ENCODE data around the gene PIRT.

PIRT gene

GRCh38 chr17:10815319-10815718 is 22.6 kb downstream of the PIRT start:
- Histone ChIP-seq H3K36me3 (ENCODE audit: insufficient read depth, low read length) (no peaks in the 10 kb centered on the region), H3K4me3 (ENCODE audit: low read length, poor library complexity, severe bottlenecking) (no peak overlapping the region), H2AFZ (ENCODE audit: low read length) (no peak overlapping the region; the same call in 1 of the 2 replicates), H3K9me3 (ENCODE audit: insufficient read depth, low read depth, low read length) (no peaks in the 10 kb centered on the region), H3K4me2 (ENCODE audit: low read depth, low read length, poor library complexity, severe bottlenecking) (no peak overlapping the region), H3K4me1 (ENCODE audit: insufficient read depth, low read length, poor library complexity, severe bottlenecking) (no peaks in the 10 kb centered on the region), H3K79me2 (ENCODE audit: insufficient read depth, low read length) (no peaks in the 10 kb centered on the region), H3F3A (ENCODE audit: low read depth) (no peaks in the 10 kb centered on the region), H3K27me3 (ENCODE audit: insufficient read depth, low read length, poor library complexity, severe bottlenecking) (no peaks in the 10 kb centered on the region), H3K9ac (ENCODE audit: low read depth, low read length, poor library complexity, severe bottlenecking) (no peak overlapping the region), H4K20me1 (ENCODE audit: insufficient read depth, low read length, poor library complexity, severe bottlenecking) (no peaks in the 10 kb centered on the region), H3K9me2 (replicated peaks; ENCODE audit: low read depth, low read length) (no peaks in the 10 kb centered on the region)
- TF ChIP-seq CTCF (conservative IDR thresholded peaks at IDR 0.05; ENCODE audit: low read length) (no peak), EZH2phosphoT487 (IDR thresholded peaks at IDR 0.05; ENCODE audit: borderline replicate concordance) (no peak)

- Histone ChIP-seq H3K27me3 (ENCODE audit: insufficient read depth, low read length, poor library complexity, severe bottlenecking) (no peaks in the 10 kb centered on the region), H3K9me2 (replicated peaks; ENCODE audit: low read depth, low read length) (no peaks in the 10 kb centered on the region), H3K4me3 (ENCODE audit: low read length, poor library complexity, severe bottlenecking) (no peak overlapping the region), H3K36me3 (ENCODE audit: insufficient read depth, low read length) (no peaks in the 10 kb centered on the region), H2AFZ (ENCODE audit: low read length) (no peak overlapping the region; the same call in 1 of the 2 replicates), H3K79me2 (ENCODE audit: insufficient read depth, low read length) (no peaks in the 10 kb centered on the region), H4K20me1 (ENCODE audit: insufficient read depth, low read length, poor library complexity, severe bottlenecking) (no peaks in the 10 kb centered on the region), H3K4me2 (ENCODE audit: low read depth, low read length, poor library complexity, severe bottlenecking) (no peak overlapping the region), H3K9ac (ENCODE audit: low read depth, low read length, poor library complexity, severe bottlenecking) (no peak overlapping the region), H3K9me3 (ENCODE audit: insufficient read depth, low read depth, low read length) (no peaks in the 10 kb centered on the region), H3K4me1 (ENCODE audit: insufficient read depth, low read length, poor library complexity, severe bottlenecking) (no peaks in the 10 kb centered on the region), H3F3A (ENCODE audit: low read depth) (no peaks in the 10 kb centered on the region)
- no peak for TF ChIP-seq EZH2phosphoT487 (IDR thresholded peaks at IDR 0.05; ENCODE audit: borderline replicate concordance)
- TF ChIP-seq CTCF (conservative IDR thresholded peaks at IDR 0.05; ENCODE audit: low read length): no peak
These were observed 23.8 kb downstream of the PIRT start for GRCh38 chr17:10814075-10814474.

DNA sequence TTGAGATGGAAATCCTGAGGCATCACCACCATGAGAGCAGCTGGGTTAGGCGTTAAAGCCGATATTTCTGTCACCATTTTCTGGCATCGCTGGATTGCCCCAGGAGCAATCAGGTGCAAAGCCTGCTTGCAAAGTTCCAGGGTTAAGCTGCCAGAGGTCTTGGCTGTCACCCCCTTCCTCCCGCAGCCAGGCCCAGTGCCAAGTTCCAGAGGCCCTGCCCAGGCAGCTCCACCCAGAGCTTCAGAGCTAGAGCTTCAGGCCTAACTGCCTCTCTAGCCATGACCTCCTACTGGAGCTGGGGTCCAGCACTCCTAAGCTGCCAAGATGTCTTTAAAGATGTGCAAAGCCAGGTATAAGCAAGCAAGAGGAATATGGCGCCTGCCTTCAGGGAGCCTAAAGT is 25.2 kb downstream of the PIRT start:
- Histone ChIP-seq H3K36me3 (ENCODE audit: insufficient read depth, low read length) (no peaks in the 10 kb centered on the region), H3K9me3 (ENCODE audit: insufficient read depth, low read depth, low read length) (no peaks in the 10 kb centered on the region), H3F3A (ENCODE audit: low read depth) (no peaks in the 10 kb centered on the region), H2AFZ (ENCODE audit: low read length) (no peak overlapping the region), H3K9me2 (replicated peaks; ENCODE audit: low read depth, low read length) (no peaks in the 10 kb centered on the region), H3K9ac (ENCODE audit: low read depth, low read length, poor library complexity, severe bottlenecking) (no peak overlapping the region), H3K4me3 (ENCODE audit: low read length, poor library complexity, severe bottlenecking) (no peak overlapping the region), H3K79me2 (ENCODE audit: insufficient read depth, low read length) (no peaks in the 10 kb centered on the region), H3K4me1 (ENCODE audit: insufficient read depth, low read length, poor library complexity, severe bottlenecking) (no peaks in the 10 kb centered on the region), H3K27me3 (ENCODE audit: insufficient read depth, low read length, poor library complexity, severe bottlenecking) (no peaks in the 10 kb centered on the region), H4K20me1 (ENCODE audit: insufficient read depth, low read length, poor library complexity, severe bottlenecking) (no peaks in the 10 kb centered on the region), H3K4me2 (ENCODE audit: low read depth, low read length, poor library complexity, severe bottlenecking) (no peak overlapping the region)
- TF ChIP-seq EZH2phosphoT487 (IDR thresholded peaks at IDR 0.05; ENCODE audit: borderline replicate concordance): no peak
- TF ChIP-seq CTCF (conservative IDR thresholded peaks at IDR 0.05; ENCODE audit: low read length): no peak

Data from Loucy (cell line).